H9 (cell line): ENCODE results near the gene LSM4. TPM values are rescaled to one million over a fixed set of nuclear protein-coding genes. Genes with fewer than 3 reads are reported as not detected.

ENCODE experiments used
- DNase-seq: peaks from one replicate; pipeline ENCODE4 v3.0.0-alpha.2; 2017
- H2AFZ ChIP-seq: one replicate; pipeline ENCODE4 v1.6.1; 2013; ENCODE audit warnings: mild to moderate bottlenecking, low read length, control low read depth, moderate library complexity
- H2AK5ac ChIP-seq: 2 replicates; pipeline ENCODE4 v1.6.1; 2013; ENCODE audit warnings: low read length, control low read depth, mixed read lengths; ENCODE audit not compliant: insufficient read length
- H2BK120ac ChIP-seq: one replicate; pipeline ENCODE4 v1.6.1; 2013; ENCODE audit warnings: low read depth, mild to moderate bottlenecking, low read length, control low read depth, inconsistent platforms; ENCODE audit not compliant: poor library complexity, severe bottlenecking
- H2BK12ac ChIP-seq: 2 replicates; pipeline ENCODE4 v1.6.1; 2013; ENCODE audit warnings: low read length, control low read depth, mixed read lengths, low read depth; ENCODE audit not compliant: insufficient read length
- H2BK15ac ChIP-seq: 2 replicates; pipeline ENCODE4 v1.6.1; 2013; ENCODE audit warnings: low read depth, low read length, control low read depth
- H2BK20ac ChIP-seq: one replicate; pipeline ENCODE4 v1.6.1; 2013; ENCODE audit warnings: low read depth, mild to moderate bottlenecking, low read length, control low read depth, inconsistent platforms; ENCODE audit not compliant: poor library complexity, severe bottlenecking
- H2BK5ac ChIP-seq: 2 replicates; pipeline ENCODE4 v1.6.1; 2013; ENCODE audit warnings: low read length, control low read depth, mixed read lengths; ENCODE audit not compliant: insufficient read length
- H3K14ac ChIP-seq: 2 replicates; pipeline ENCODE4 v1.6.1; 2013; ENCODE audit warnings: low read length, control low read depth; ENCODE audit not compliant: insufficient read depth
- H3K18ac ChIP-seq: 2 replicates; pipeline ENCODE4 v1.6.1; 2013; ENCODE audit warnings: low read depth, mild to moderate bottlenecking, mixed read lengths, low read length, control low read depth; ENCODE audit not compliant: insufficient read length
- H3K23ac ChIP-seq: 2 replicates; pipeline ENCODE4 v1.6.1; 2013; ENCODE audit warnings: low read length, control low read depth, mixed read lengths, low read depth; ENCODE audit not compliant: insufficient read length
- H3K23me2 ChIP-seq: 2 replicates; pipeline ENCODE4 v1.6.1; 2013; ENCODE audit warnings: low read depth, mild to moderate bottlenecking, mixed read lengths, low read length, control low read depth; ENCODE audit not compliant: insufficient read length, poor library complexity, severe bottlenecking
- H3K27ac ChIP-seq: 2 replicates; pipeline ENCODE4 v1.5.1; 2013; ENCODE audit warnings: low read length, control low read depth, mixed read lengths, low read depth; ENCODE audit not compliant: insufficient read length
- H3K27me3 ChIP-seq: 2 replicates; pipeline ENCODE4 v1.6.1; 2013; ENCODE audit warnings: low read length, control low read depth, inconsistent platforms; ENCODE audit not compliant: insufficient read depth
- H3K4ac ChIP-seq: 2 replicates; pipeline ENCODE4 v1.6.1; 2013; ENCODE audit warnings: low read depth, mild to moderate bottlenecking, control low read depth, inconsistent platforms, low read length, moderate library complexity
- H3K4me1 ChIP-seq: 2 replicates; pipeline ENCODE4 v1.6.1; 2013; ENCODE audit warnings: low read length, control low read depth, inconsistent platforms; ENCODE audit not compliant: insufficient read depth
- H3K4me2 ChIP-seq: 2 replicates; pipeline ENCODE4 v1.6.1; 2013; ENCODE audit warnings: low read length, control low read depth, mixed read lengths; ENCODE audit not compliant: insufficient read length, insufficient read depth
- H3K56ac ChIP-seq: 2 replicates; pipeline ENCODE4 v1.6.1; 2013; ENCODE audit warnings: low read depth, mild to moderate bottlenecking, mixed read lengths, low read length, control low read depth; ENCODE audit not compliant: insufficient read length
- H3K79me1 ChIP-seq: 2 replicates; pipeline ENCODE4 v1.6.1; 2013; ENCODE audit warnings: low read depth, mild to moderate bottlenecking, moderate library complexity, low read length, control low read depth, inconsistent platforms; ENCODE audit not compliant: insufficient read depth, poor library complexity, severe bottlenecking
- H3K79me2 ChIP-seq: 2 replicates; pipeline ENCODE4 v1.6.1; 2013; ENCODE audit warnings: low read length, control low read depth, inconsistent platforms; ENCODE audit not compliant: insufficient read depth
- H3K9ac ChIP-seq: 2 replicates; pipeline ENCODE4 v1.6.1; 2013; ENCODE audit warnings: low read length, control low read depth, mixed read lengths; ENCODE audit not compliant: insufficient read length; ENCODE audit errors: extremely low read depth
- H3K9me3 ChIP-seq: one replicate; pipeline ENCODE4 v1.6.1; 2013; ENCODE audit warnings: low read depth, low read length, inconsistent platforms; ENCODE audit not compliant: control insufficient read depth
- H3T11ph ChIP-seq: one replicate; pipeline ENCODE4 v1.6.1; 2013; ENCODE audit warnings: mild to moderate bottlenecking, low read length, control low read depth, inconsistent platforms
- H4K20me1 ChIP-seq: one replicate; pipeline ENCODE4 v1.6.1; 2013; ENCODE audit not compliant: control insufficient read depth, insufficient read length, insufficient read depth
- H4K5ac ChIP-seq: 2 replicates; pipeline ENCODE4 v1.6.1; 2013; ENCODE audit warnings: low read depth, mild to moderate bottlenecking, mixed read lengths, low read length, control low read depth; ENCODE audit not compliant: insufficient read length
- H4K8ac ChIP-seq: replicated peaks from 2 replicates; pipeline ENCODE4 v1.6.1; 2013; ENCODE audit warnings: low read length, control low read depth, mixed read lengths, low read depth; ENCODE audit not compliant: insufficient read length
- H4K91ac ChIP-seq: 2 replicates; pipeline ENCODE4 v1.6.1; 2013; ENCODE audit warnings: low read depth, mild to moderate bottlenecking, moderate library complexity, mixed read lengths, low read length, control low read depth; ENCODE audit not compliant: insufficient read length
- H3K27ac Mint-ChIP-seq, 3 experiments: 2 replicates in 2 of 3; 3 replicates in 1 of 3; pipeline ENCODE4 v1.8.0; 2020 to 2021; ENCODE audit warnings: mixed read lengths in 3 of 3, mild to moderate bottlenecking in 1 of 3, moderate library complexity in 1 of 3
- H3K27me3 Mint-ChIP-seq: 2 replicates; pipeline ENCODE4 v1.8.0; 2021; ENCODE audit warnings: low read depth, mild to moderate bottlenecking, moderate library complexity, mixed read lengths
- H3K36me3 Mint-ChIP-seq, 3 experiments: 2 replicates in 2 of 3; 3 replicates in 1 of 3; pipeline ENCODE4 v1.8.0; 2020 to 2021; ENCODE audit warnings: low read depth in 3 of 3, mixed read lengths in 3 of 3; ENCODE audit not compliant: insufficient read depth in 1 of 3
- H3K4me1 Mint-ChIP-seq, 2 experiments: 2 replicates each; pipeline ENCODE4 v1.8.0; 2020; ENCODE audit warnings: mixed read lengths in 2 of 2
- H3K4me3 Mint-ChIP-seq, 2 experiments: 2 replicates in 1 of 2; 3 replicates in 1 of 2; pipeline ENCODE4 v1.8.0; 2020 to 2021; ENCODE audit warnings: mild to moderate bottlenecking in 2 of 2, mixed read lengths in 2 of 2, moderate library complexity in 1 of 2
- H3K9me3 Mint-ChIP-seq, 2 experiments: 2 replicates in 1 of 2; 3 replicates in 1 of 2; pipeline ENCODE4 v1.8.0; 2020; ENCODE audit warnings: mild to moderate bottlenecking in 2 of 2, mixed read lengths in 2 of 2, moderate library complexity in 1 of 2
- CTCF ChIP-seq: fragments of 200-600 bp; sonication (generic); conservative IDR thresholded peaks from 3 replicates; pipeline ENCODE4 v1.8.0; 2021; ENCODE audit warnings: antibody characterized with exemption, mild to moderate bottlenecking
- WGBS: extraction: QIAGEN DNeasy Blood & Tissue Kit; methylation state at CpG from one replicate; pipeline ENCODE4 v1.1.7; 2013; ENCODE audit warnings: missing lambda C conversion rate, low lambda C conversion rate, mixed read lengths; ENCODE audit not compliant: insufficient read length; ENCODE audit errors: extremely low coverage; 5-methylcytosine and 5-hydroxymethylcytosine counted together
- total RNA-seq: library from RNA; stranded (reverse); gene quantifications from 2 replicates; pipeline ENCODE4 v1.2.1, GENCODE V29; 2021

The LSM4 gene
- total RNA-seq, 1 experiment from 2014 or later: 342 TPM

DNA sequence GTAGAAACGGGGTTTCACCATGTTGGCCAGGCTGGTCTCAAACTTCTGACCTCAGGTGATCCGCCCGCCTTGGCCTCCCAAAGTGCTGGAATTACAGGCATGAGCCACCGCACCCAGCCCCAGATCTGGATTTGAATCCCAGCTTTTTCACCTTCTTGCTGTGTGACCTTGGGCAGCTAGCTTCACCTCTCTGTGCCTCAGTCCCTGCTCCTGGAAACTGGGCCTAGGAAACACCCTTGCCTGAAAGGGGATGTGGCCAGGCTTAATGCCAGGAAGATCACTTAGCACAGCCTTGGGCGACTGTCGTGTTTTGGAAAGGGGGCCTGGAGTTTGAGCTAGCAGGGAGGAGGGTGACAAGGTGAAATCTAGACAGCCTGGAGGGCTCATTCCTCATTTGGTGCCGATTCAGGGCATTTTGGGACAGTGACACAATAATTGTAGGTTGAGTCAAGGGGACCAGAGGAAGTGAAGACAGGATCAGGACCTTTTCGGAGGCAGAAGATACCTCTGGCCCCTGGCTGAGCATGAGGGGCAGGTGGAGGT, 19.3 kb upstream of the LSM4 start:
- peaks cover 2% of the 10 kb centered on the region for H3K4me1 ChIP-seq
- H3K27me3 ChIP-seq: no peaks in the 10 kb centered on the region
- no peak overlapping the region for H3K4ac ChIP-seq
- no peak overlapping the region for H3K18ac ChIP-seq
- peak overlapping the region; percentile 16 to 57 (median 46); a peak in 4 of 7 replicates for H3K27ac Mint-ChIP-seq
- H2BK15ac ChIP-seq: no peak overlapping the region; the same call in 1 of the 2 replicates
- H2BK120ac ChIP-seq: no peak overlapping the region
- no peak overlapping the region for H3K23ac ChIP-seq
- no peaks in the 10 kb centered on the region for H3K79me2 ChIP-seq
- WGBS: no CpG with 5 or more reads among the region's 8 CpGs
- H2BK20ac ChIP-seq: no peak overlapping the region
- no peak overlapping the region for H3K56ac ChIP-seq
- no peaks in the 10 kb centered on the region; a peak in 2 of 5 replicates for H3K9me3 Mint-ChIP-seq
- peaks cover 7% of the 10 kb centered on the region for H3K23me2 ChIP-seq
- peaks cover 0 to 24% (median 4%) of the 10 kb centered on the region in 3 experiments; a peak in 4 of 7 replicates for H3K36me3 Mint-ChIP-seq
- no peaks in the 10 kb centered on the region; the same call in 1 of the 2 replicates for H3K27me3 Mint-ChIP-seq
- H3K9ac ChIP-seq: no peak overlapping the region
- H2AFZ ChIP-seq: no peak overlapping the region
- no peak for TF ChIP-seq CTCF
- no peak overlapping the region for H3K27ac ChIP-seq
- DNase-seq: no peak
- H3K4me3 Mint-ChIP-seq: peak overlapping the region; percentile 82 to 89
- H4K5ac ChIP-seq: no peak overlapping the region
- H3K4me2 ChIP-seq: no peak overlapping the region
- no peaks in the 10 kb centered on the region for H3K9me3 ChIP-seq
- H3K14ac ChIP-seq: no peak overlapping the region
- peaks cover 41 to 49% of the 10 kb centered on the region in 2 experiments for H3K4me1 Mint-ChIP-seq
- no peak overlapping the region for H2BK12ac ChIP-seq
- H3T11ph ChIP-seq: no peak overlapping the region
- no peaks in the 10 kb centered on the region for H3K79me1 ChIP-seq
- H2AK5ac ChIP-seq: no peak overlapping the region
- H2BK5ac ChIP-seq: no peak overlapping the region
- no peaks in the 10 kb centered on the region for H4K20me1 ChIP-seq
- no peak overlapping the region for H4K91ac ChIP-seq
- no peak overlapping the region for H4K8ac ChIP-seq
